Loucy (cell line): ENCODE measurements around the gene SUSD2.
A peak's percentile ranks its signal among the peaks of the same experiment; 100 is the strongest.

Source experiments
- H2AFZ ChIP-seq: fragments of 200-600 bp; sonication (generic); 2 replicates; pipeline ENCODE4 v1.6.0; 2016; ENCODE audit warnings: antibody characterized with exemption, mild to moderate bottlenecking, low read length, moderate library complexity
- H3F3A ChIP-seq: fragments of 200-600 bp; 2 replicates; pipeline ENCODE4 v1.6.0; 2016; ENCODE audit warnings: antibody characterized with exemption, low read depth, mild to moderate bottlenecking
- H3K27me3 ChIP-seq: fragments of 200-600 bp; sonication (generic); 2 replicates; pipeline ENCODE4 v1.6.1; 2014; ENCODE audit warnings: low read length, mild to moderate bottlenecking; ENCODE audit not compliant: insufficient read depth, poor library complexity, severe bottlenecking
- H3K36me3 ChIP-seq: fragments of 200-600 bp; sonication (generic); 2 replicates; pipeline ENCODE4 v1.6.1; 2016; ENCODE audit warnings: low read length; ENCODE audit not compliant: insufficient read depth
- H3K4me1 ChIP-seq: fragments of 200-600 bp; sonication (generic); 2 replicates; pipeline ENCODE4 v1.5.1; 2014; ENCODE audit warnings: low read length, mild to moderate bottlenecking; ENCODE audit not compliant: insufficient read depth, poor library complexity, severe bottlenecking
- H3K4me2 ChIP-seq: fragments of 200-600 bp; sonication (generic); 2 replicates; pipeline ENCODE4 v1.6.0; 2014; ENCODE audit warnings: antibody characterized with exemption, low read length, low read depth, mild to moderate bottlenecking; ENCODE audit not compliant: poor library complexity, severe bottlenecking
- H3K4me3 ChIP-seq: fragments of 200-600 bp; sonication (generic); 2 replicates; pipeline ENCODE4 v1.5.1; 2014; ENCODE audit warnings: low read length, mild to moderate bottlenecking, mixed read lengths; ENCODE audit not compliant: poor library complexity, severe bottlenecking
- H3K79me2 ChIP-seq: fragments of 200-600 bp; sonication (generic); 2 replicates; pipeline ENCODE4 v1.6.1; 2014; ENCODE audit warnings: low read length; ENCODE audit not compliant: insufficient read depth
- H3K9ac ChIP-seq: fragments of 200-600 bp; sonication (generic); 2 replicates; pipeline ENCODE4 v1.6.0; 2014; ENCODE audit warnings: mild to moderate bottlenecking, low read depth, low read length, moderate library complexity; ENCODE audit not compliant: poor library complexity, severe bottlenecking
- H3K9me2 ChIP-seq: fragments of 200-600 bp; sonication (generic); replicated peaks from 2 replicates; pipeline ENCODE4 v1.6.1; 2016; ENCODE audit warnings: low read depth, low read length, mixed read lengths
- H3K9me3 ChIP-seq: fragments of 200-600 bp; sonication (generic); 2 replicates; pipeline ENCODE4 v1.6.1; 2014; ENCODE audit warnings: mild to moderate bottlenecking, antibody characterized with exemption, low read length, low read depth; ENCODE audit not compliant: insufficient read depth
- H4K20me1 ChIP-seq: fragments of 200-600 bp; sonication (generic); 2 replicates; pipeline ENCODE4 v1.6.0; 2014; ENCODE audit warnings: antibody characterized with exemption, low read length, mild to moderate bottlenecking; ENCODE audit not compliant: insufficient read depth, poor library complexity, severe bottlenecking
- CTCF ChIP-seq: fragments of 200-600 bp; sonication (generic); conservative IDR thresholded peaks from 2 replicates; pipeline ENCODE4 v1.5.1; 2014; ENCODE audit warnings: mild to moderate bottlenecking, antibody characterized with exemption, low read length
- EZH2phosphoT487 ChIP-seq: fragments of 200-600 bp; IDR thresholded peaks from 2 replicates; pipeline ENCODE4 v1.6.1; 2018; ENCODE audit warnings: antibody characterized with exemption, mild to moderate bottlenecking, moderate library complexity, borderline replicate concordance

SUSD2 gene

GRCh38 chr22:24170632-24171031 is 10.7 kb upstream of the SUSD2 start:
- Histone ChIP-seq H3K79me2 (no peaks in the 10 kb centered on the region; the same call in 1 of the 2 replicates), H3F3A (no peaks in the 10 kb centered on the region), H3K9me3 (no peaks in the 10 kb centered on the region), H3K4me2 (no peak overlapping the region), H3K9me2 (no peaks in the 10 kb centered on the region), H3K4me3 (no peak overlapping the region), H3K36me3 (peaks cover 88% of the 10 kb centered on the region), H3K4me1 (no peaks in the 10 kb centered on the region), H2AFZ (no peak overlapping the region), H3K9ac (no peak overlapping the region), H3K27me3 (no peaks in the 10 kb centered on the region), H4K20me1 (peaks cover 8% of the 10 kb centered on the region)
- TF ChIP-seq EZH2phosphoT487 (no peak), CTCF (no peak)

- no peaks in the 10 kb centered on the region for H3K9me2 ChIP-seq
- no peaks in the 10 kb centered on the region; the same call in 1 of the 2 replicates for H3K79me2 ChIP-seq
- no peaks in the 10 kb centered on the region for H3K4me1 ChIP-seq
- no peak overlapping the region for H3K4me2 ChIP-seq
- TF ChIP-seq CTCF (no peak), EZH2phosphoT487 (no peak)
- H3K27me3 ChIP-seq, result no peaks in the 10 kb centered on the region
- no peaks in the 10 kb centered on the region for H3K9me3 ChIP-seq
- H2AFZ ChIP-seq, result no peak overlapping the region
- no peak overlapping the region for H3K9ac ChIP-seq
- H4K20me1 ChIP-seq, result peaks cover 10% of the 10 kb centered on the region
- peaks cover 88% of the 10 kb centered on the region for H3K36me3 ChIP-seq
- no peaks in the 10 kb centered on the region for H3F3A ChIP-seq
- no peak overlapping the region for H3K4me3 ChIP-seq
Measured at GRCh38 chr22:24171822-24172221, 9.5 kb upstream of the SUSD2 start.

GRCh38 chr22:24175160-24175808 is 6.0 kb upstream of the SUSD2 start:
- peaks cover 76% of the 10 kb centered on the region; the same call in 1 of the 2 replicates for H3K36me3 ChIP-seq
- no peak overlapping the region for H3K9ac ChIP-seq
- H4K20me1 ChIP-seq, result peaks cover 7% of the 10 kb centered on the region
- H3K4me2 ChIP-seq, result no peak overlapping the region
- H3F3A ChIP-seq, result no peaks in the 10 kb centered on the region
- no peaks in the 10 kb centered on the region for H3K27me3 ChIP-seq
- no peak overlapping the region for H2AFZ ChIP-seq
- no peak overlapping the region for H3K4me3 ChIP-seq
- TF ChIP-seq EZH2phosphoT487 (no peak), CTCF (peak; percentile 78)
- H3K9me3 ChIP-seq, result no peaks in the 10 kb centered on the region
- H3K79me2 ChIP-seq, result no peaks in the 10 kb centered on the region
- H3K4me1 ChIP-seq, result no peaks in the 10 kb centered on the region
- H3K9me2 ChIP-seq, result no peaks in the 10 kb centered on the region
